VCaP (cell line): ENCODE data around the gene SEMA3E.

Experiments used
- H3K27ac ChIP-seq: fragments of 450-650 bp; 2 replicates; pipeline ENCODE4 v1.5.1; 2017
- TF ChIP-seq, protein P1 (sequence below): fragments of 450-650 bp; conservative IDR thresholded peaks from 2 replicates; pipeline ENCODE4 v1.5.1; 2017; ENCODE audit warnings: mild to moderate bottlenecking, moderate library complexity

The SEMA3E gene

DNA sequence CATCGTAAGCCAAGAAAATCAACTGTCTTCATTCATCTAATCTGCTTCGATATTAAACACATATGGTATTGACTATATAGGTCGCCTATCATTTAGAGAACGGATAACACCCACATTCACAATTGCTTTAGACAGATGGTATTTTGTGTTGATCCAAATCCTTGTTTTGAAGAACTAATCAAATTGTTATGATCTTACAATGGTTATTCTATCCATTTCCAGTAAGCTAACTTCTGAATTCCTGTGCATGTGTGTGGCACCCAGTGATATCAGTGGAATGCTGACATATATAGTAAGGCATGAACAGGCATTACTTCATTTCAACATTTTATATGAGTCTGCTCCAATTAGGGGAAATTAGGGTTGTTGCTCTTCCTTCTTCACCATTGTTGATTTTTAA, 98.8 kb downstream of the SEMA3E start:
- no peak overlapping the region for H3K27ac ChIP-seq
- TF ChIP-seq, protein P1, sequence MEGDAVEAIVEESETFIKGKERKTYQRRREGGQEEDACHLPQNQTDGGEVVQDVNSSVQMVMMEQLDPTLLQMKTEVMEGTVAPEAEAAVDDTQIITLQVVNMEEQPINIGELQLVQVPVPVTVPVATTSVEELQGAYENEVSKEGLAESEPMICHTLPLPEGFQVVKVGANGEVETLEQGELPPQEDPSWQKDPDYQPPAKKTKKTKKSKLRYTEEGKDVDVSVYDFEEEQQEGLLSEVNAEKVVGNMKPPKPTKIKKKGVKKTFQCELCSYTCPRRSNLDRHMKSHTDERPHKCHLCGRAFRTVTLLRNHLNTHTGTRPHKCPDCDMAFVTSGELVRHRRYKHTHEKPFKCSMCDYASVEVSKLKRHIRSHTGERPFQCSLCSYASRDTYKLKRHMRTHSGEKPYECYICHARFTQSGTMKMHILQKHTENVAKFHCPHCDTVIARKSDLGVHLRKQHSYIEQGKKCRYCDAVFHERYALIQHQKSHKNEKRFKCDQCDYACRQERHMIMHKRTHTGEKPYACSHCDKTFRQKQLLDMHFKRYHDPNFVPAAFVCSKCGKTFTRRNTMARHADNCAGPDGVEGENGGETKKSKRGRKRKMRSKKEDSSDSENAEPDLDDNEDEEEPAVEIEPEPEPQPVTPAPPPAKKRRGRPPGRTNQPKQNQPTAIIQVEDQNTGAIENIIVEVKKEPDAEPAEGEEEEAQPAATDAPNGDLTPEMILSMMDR: no peak

DNA sequence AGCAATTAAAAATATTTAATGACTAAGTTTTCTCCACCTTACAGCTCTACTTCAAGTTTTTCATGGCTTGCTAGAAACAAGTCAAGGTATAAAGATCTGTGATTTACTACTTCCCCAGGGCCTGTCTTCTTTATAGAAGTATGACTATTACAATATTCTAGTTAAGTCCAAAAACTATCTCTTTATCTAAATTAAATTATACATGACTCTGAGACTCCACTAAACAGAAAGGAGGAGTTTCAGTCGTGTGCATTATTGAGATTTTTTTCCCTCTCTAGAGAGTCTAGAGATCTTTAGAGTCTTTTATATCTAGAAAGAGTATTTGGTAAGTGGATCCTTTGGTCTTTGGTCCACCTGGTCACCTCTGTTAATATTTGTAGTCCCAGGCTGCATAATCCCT, 100.7 kb downstream of the SEMA3E start:
- TF ChIP-seq, protein P1: no peak
- H3K27ac ChIP-seq: peak overlapping the region; percentile 84

DNA sequence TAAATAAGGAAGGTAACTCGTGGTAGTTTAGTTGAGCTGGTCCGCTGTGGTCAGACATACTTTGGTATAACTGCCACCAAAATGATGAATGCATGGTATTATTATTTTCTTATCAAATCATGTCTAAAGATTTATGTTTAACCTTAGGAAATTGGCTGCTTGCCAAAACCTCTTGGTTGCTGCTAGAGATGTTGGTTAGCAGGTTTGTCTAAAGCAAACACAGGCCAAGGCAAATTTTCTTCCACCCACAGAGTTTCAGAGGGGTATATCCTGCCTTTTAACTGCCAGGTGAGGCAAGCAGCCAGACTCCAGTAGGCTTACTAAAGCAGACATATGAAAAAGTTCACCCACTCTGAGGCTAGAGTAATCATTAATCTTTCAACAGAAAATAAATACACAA, 101.4 kb downstream of the SEMA3E start:
- H3K27ac ChIP-seq: peak overlapping the region; percentile 84
- TF ChIP-seq, protein P1: no peak

DNA sequence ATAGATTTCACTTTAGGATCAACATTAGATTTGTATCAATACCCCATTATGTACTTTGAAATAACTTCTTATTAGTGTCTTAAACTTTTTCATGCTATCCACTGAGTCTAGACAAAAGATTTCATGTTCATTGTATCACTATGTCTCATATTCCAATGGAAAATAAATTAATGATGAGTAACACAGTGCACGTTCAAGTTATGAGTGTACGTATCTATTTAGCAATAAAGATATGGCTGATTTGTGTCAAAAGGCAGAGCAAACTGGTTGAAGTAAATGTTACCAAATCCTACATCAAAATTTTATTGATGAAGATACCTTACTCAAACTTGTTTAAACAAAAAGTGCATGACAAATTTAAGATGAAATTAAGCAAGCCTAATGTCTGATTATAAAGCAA, 102.4 kb downstream of the SEMA3E start:
- peak overlapping the region; percentile 84 for H3K27ac ChIP-seq
- TF ChIP-seq, protein P1: no peak

DNA sequence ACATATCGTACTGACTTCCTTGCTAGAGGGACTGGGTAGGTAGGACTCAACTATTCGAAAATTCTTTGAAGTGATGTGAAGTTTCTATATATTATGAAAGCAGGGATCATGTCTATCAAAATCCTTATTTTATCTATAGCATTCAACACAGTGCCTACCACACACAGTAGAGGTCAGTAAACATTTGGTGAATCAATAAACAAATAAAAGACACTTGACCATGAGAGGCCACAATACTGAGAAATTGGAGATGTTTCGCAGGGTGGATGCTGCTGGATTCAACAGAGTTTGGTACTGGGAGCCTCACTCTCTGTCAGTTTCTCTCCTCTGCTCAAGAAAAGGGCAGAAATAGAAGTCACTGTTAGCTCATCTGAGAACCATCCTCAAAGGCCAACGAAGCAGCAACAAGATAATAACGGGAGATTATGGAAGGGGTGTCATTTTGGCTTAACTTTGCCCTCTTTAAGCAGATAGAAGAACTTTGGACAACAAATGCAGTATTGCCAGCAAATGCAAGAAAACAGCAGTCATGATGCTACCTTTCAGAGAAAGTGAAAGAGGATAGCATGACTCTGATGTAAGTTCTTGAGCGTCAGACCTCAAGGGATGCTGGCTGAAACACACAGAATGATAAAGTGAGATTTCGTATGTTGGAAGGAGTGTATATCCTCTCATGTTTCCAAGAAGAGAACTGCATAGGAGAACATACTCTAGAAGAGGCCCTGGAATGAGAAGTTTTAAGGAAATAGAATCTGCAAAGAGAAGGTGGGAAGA, 107.6 kb downstream of the SEMA3E start:
- TF ChIP-seq, protein P1: no peak
- H3K27ac ChIP-seq: no peak overlapping the region

DNA sequence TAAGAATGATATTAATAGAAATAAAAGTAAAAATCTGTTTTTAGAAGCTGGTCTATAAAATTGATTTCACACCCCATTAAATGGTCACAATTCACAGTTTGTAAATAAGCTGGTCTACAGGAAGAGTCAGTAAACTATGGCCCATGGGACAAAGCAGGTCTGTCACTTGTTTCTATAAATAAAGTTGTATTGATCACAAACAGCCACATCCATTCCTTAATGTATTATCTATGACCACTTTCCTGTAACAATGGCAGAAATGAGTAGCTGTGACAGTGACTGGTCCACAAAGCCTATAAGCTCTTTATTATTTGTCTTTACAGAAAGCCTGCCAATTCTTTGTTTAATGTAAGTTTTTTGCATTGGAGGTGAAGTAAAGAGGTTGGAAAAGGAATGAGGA, 114.5 kb downstream of the SEMA3E start:
- TF ChIP-seq, protein P1: no peak
- no peak overlapping the region for H3K27ac ChIP-seq

DNA sequence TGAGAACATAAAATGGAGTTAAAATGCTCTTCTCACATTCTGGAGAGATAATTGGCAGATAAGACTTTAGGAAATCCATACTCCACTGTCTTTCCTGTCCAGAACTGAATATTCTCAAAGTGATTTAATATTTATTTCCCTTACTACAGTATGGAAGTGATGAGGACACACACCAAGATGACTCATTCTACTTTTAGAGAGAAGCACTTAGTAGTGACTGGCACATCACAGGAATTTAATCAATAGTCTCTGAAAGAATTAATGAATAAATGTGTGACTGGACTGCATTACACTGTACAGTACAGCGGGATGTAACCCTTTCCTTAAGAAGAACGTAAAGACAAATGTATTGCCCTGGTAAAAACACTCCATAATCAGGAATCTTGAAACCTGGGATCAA, 116.7 kb downstream of the SEMA3E start:
- H3K27ac ChIP-seq: no peak overlapping the region
- TF ChIP-seq, protein P1: no peak
